ENCODE data around the gene PRSS50.

DNA sequence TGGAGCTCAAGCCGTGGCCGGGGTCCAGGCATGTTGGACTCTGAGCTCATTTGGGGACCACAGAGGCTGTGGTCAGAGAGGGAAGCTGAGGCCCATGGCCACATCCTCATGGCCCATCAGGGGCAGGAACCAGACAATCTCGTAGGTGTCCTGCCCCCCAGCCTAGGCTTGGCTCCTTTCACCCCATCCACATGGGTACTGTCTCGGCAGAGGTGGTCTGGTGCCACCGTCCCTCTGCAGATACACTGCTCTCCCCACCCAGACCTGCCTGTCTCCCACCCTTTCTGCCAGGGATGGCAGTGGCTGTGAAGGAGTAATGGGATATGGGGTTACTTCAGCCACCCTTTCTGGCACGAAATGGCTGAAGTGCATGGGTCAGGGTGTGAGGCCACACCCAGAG, 7.9 kb downstream of the PRSS50 start:
- TF ChIP-seq, protein P1, sequence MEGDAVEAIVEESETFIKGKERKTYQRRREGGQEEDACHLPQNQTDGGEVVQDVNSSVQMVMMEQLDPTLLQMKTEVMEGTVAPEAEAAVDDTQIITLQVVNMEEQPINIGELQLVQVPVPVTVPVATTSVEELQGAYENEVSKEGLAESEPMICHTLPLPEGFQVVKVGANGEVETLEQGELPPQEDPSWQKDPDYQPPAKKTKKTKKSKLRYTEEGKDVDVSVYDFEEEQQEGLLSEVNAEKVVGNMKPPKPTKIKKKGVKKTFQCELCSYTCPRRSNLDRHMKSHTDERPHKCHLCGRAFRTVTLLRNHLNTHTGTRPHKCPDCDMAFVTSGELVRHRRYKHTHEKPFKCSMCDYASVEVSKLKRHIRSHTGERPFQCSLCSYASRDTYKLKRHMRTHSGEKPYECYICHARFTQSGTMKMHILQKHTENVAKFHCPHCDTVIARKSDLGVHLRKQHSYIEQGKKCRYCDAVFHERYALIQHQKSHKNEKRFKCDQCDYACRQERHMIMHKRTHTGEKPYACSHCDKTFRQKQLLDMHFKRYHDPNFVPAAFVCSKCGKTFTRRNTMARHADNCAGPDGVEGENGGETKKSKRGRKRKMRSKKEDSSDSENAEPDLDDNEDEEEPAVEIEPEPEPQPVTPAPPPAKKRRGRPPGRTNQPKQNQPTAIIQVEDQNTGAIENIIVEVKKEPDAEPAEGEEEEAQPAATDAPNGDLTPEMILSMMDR (IDR thresholded peaks at IDR 0.05; ENCODE audit: low read depth, low read length, missing input control): no peak
- TF ChIP-seq FOXA1 (IDR thresholded peaks at IDR 0.05): no peak
- no peak for TF ChIP-seq ZBTB33 (IDR thresholded peaks at IDR 0.05)
- no peak for TF ChIP-seq EGR1 (IDR thresholded peaks at IDR 0.05; ENCODE audit: low read depth in 2 of 2)
- TF ChIP-seq RAD21 (IDR thresholded peaks at IDR 0.05): no peak

All from liver (tissue), 3 donors.